ENCODE measurements around the gene KRTAP5-5. TPM values are rescaled to one million over a fixed set of nuclear protein-coding genes. Genes with fewer than 3 reads are reported as not detected.
A peak's percentile ranks its signal among the peaks of the same experiment; 100 is the strongest.
"Not testable (repeated sequence)": the region's sequence is repeated elsewhere in the genome, so short reads cannot be mapped to it uniquely, and the experiment has no call there.

Gene KRTAP5-5, protein sequence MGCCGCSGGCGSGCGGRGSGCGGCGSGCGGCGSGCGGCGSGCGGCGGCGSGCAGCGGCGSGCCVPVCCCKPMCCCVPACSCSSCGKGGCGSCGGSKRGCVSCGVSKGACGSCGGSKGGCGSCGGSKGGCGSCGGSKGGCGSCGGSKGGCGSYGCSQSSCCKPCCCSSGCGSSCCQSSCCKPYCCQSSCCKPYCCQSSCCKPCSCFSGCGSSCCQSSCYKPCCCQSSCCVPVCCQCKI
- total RNA-seq: not detected in 2 replicates

DNA sequence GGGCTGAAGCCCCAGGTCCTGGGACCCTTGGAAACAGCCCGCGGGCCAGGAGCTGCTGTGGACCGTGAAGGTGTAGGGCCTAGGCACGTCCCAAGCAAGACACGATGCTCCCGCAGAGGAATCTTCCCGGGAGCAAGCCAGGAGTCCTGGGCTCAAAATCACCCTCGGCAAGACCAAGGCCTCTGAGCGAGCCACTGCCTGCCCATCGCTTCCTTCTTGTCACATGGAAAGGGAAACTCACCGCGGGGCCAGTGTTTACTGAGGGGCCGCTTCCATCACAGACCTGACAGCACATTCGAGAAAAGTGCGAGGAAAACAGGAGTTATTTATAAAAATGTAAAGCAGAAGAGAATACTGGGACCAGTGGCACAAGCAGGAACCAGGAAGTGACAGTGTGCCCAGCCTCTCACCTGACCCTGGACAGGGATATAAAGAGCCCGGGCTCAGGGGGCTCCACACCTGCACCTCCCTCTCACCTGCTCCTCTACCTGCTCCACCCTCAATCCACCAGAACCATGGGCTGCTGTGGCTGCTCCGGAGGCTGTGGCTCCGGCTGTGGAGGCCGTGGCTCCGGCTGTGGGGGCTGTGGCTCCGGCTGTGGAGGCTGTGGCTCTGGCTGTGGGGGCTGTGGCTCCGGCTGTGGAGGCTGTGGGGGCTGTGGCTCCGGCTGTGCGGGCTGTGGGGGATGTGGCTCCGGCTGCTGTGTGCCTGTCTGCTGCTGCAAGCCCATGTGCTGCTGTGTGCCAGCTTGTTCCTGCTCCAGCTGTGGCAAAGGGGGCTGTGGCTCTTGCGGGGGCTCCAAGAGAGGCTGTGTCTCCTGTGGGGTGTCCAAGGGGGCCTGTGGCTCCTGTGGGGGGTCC is at the start of gene KRTAP5-5:
KRTAP5-5 (plus strand) TSS at position 450 of the 860 bp plus-strand sequence; CDS start at position 516, 66 bp downstream.
- DNase-seq (ENCODE audit: low read depth in 2 of 2): no peak

DNA sequence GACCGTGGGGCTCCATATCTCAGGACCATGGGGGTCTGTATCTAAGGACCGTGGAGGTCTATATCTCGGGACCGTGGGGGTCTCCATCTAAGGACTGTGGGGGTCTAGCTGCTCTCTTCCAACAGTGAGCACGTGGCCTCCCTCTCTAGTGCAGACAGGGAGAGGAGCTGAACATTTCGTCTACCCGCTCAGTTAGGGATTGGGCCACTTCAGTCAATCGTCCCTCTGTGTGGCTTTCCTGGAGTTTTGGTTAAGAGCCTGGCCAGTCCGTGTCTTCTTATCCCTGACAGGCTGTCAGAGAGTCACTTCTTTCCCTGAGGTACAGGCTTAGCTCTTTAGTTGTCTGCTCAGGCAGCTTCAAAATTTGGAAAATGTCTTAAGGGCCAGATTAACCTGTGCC is 47.6 kb upstream of the KRTAP5-5 start:
- no peak for DNase-seq (ENCODE audit: low read depth in 2 of 2)

DNA sequence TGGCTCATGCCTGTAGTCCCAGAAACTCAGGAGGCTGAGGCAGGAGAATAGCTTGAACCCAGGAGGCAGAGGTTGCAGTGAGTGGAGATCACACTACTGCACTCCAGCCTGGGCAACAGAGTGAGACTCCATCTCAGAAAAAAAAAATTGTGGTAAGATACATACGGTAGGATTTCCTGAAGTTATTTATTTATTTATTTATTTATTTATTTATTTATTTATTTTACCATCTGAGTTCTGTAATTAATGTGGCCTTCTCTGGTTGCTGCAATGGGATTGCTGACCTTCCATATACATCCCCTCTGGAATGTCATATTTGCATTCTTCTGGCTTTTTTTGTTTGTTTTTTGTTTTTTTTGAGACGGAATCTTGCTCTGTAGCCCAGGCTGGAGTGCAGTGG is 46.7 kb upstream of the KRTAP5-5 start:
- not testable (repeated sequence) for DNase-seq (ENCODE audit: low read depth in 2 of 2)

DNA sequence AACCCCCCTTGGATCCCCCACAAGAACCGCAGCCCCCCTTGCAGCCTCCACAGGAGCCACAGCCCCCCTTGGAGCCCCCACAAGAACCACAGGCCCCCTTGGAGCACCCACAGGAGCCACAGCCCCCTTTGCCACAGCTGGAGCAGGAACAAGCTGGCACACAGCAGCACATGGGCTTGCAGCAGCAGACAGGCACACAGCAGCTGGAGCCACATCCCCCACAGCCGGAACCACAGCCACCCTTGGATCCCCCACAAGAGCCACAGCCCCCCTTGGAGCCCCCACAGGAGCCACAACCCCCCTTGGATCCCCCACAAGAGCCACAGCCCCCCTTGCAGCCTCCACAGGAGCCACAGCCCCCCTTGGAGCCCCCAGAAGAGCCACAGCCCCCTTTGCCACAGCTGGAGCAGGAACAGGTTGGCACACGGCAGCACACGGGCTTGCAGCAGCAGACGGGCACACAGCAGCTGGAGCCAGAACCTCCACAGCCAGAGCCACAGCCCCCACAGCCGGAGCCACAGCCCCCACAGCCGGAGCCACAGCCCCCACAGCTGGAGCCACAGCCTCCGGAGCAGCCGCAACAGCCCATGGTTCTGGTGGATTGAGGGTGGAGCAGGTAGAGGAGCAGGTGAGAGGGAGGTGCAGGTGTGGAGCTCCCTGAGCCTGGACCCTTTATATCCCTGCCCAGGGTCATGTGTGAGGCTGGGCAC is 44.8 kb upstream of the KRTAP5-5 start, which contains the start of gene KRTAP5-1:
KRTAP5-1 (minus strand) TSS at position 623 of the 710 bp plus-strand sequence; CDS start at position 589, 34 bp downstream.
- not testable (repeated sequence) for DNase-seq (ENCODE audit: low read depth in 2 of 2)

DNA sequence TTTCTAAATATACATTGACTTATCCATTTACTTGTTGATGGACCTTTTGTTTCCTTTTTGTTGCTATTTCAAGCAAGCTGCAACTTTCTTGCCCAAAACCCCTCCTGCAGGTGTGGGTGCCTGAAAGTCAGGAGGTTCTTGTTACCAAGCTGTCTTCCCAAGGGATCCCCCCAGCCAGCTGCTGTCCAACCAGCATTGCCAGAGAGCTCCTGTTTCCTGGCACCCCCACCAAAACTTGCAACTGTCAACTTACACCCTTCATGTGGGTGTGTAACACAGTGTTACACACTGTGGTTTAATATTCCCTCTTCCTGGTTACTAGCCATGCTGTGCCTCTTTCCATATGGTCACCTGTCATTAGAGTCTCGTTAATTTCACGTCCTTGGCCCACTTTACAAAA is 42.9 kb upstream of the KRTAP5-5 start:
- DNase-seq (ENCODE audit: low read depth in 2 of 2): no peak

DNA sequence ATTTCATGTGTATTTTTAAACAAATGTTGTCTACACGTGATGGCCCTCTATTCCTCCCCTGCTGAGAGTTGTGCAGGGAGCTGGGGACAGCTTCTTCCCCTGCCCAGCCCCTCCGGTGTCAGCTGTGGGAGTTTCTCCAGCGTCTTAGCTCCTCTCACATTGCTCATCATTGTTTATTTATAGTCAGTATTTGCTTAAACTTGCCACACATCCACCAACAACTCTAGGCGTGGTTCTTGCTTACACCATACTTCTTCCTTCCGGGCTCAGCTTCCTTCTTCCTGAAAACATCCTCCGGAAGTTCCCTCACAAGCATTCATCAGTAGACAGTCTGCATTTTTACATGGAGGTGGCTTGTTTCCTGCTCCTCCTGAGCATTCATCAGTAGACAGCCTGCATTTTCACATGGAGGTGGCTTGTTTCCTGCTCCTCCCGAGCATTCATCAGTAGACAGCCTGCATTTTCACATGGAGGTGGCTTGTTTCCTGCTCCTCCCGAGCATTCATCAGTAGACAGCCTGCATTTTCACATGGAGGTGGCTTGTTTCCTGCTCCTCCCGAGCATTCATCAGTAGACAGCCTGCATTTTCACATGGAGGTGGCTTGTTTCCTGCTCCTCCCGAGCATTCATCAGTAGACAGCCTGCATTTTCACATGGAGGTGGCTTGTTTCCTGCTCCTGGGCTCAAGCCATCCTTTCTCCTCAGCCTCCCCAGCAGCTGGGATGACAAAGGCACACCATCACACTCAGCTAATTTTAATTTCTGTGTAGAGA is 40.2 kb upstream of the KRTAP5-5 start:
- DNase-seq (ENCODE audit: low read depth in 2 of 2): peak in 1 of 2 donors; percentile 31

DNA sequence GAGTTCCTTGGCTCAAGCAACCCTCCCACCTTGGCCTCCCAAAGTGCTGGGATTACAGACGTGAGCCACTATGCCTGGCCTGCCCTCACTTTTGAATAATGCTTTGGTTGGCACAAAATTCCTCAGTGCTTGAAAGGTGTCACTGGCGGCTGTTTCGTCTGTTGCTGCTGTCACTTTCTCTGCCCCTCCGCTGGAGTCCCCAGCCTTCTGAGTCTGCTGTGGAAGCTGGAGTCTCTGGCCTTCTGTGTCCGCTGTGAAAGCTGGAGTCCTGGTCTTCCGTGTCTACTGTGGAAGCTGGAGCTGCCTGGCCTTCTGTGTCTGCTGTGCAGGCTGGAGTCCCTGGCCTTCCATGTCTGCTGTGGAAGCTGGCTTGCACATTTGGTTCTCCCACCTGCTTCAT is 39.6 kb upstream of the KRTAP5-5 start:
- no peak for DNase-seq (ENCODE audit: low read depth in 2 of 2)

DNA sequence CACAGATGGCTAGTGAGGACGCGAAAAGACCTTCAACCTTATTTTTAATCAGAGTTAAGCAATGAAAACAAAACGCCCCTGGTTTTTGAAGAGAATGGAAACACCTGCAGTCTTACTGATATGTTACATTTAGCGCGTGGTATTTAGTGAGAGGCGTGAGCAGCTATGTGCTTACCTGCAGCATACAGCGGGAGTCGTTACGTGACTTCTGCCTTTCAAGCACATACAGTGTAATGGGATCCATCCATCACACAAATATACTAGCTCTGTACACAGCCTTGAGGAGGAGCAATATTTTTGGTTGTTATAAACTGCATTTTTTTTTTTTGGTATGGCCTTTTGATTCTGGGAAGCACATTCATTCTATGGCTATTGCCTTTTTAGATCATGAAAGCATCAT is 36.9 kb upstream of the KRTAP5-5 start:
- no peak for DNase-seq (ENCODE audit: low read depth in 2 of 2)

DNA sequence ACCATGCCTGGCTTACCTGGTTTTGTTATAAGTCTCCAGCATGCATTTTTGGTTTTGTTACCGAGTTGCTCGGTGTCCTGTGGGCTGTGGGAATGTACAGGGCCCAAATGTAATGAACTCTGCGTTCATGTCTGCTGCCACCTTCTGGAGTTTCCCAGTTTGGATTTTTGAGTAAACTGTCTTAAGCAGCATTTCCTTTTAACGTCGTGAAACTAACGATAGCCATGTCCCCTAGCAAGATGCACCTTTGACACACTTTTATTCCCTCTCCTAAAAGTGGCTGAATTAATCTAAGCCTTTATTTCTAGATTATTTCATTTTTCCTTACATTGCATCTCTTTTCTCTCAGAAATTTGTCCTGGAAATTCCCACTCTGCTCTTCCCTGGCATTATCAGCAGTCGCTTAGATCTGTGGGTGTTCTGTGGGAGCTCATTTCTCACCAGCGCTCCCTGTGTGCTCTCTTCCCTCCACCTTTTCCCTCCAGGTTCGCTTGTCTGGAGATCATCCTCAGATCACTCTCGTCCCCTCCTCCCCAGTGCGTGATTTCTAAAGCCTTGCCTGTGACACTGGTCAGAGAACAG is 33.5 kb upstream of the KRTAP5-5 start:
- DNase-seq (ENCODE audit: low read depth in 2 of 2): not testable (repeated sequence)

DNA sequence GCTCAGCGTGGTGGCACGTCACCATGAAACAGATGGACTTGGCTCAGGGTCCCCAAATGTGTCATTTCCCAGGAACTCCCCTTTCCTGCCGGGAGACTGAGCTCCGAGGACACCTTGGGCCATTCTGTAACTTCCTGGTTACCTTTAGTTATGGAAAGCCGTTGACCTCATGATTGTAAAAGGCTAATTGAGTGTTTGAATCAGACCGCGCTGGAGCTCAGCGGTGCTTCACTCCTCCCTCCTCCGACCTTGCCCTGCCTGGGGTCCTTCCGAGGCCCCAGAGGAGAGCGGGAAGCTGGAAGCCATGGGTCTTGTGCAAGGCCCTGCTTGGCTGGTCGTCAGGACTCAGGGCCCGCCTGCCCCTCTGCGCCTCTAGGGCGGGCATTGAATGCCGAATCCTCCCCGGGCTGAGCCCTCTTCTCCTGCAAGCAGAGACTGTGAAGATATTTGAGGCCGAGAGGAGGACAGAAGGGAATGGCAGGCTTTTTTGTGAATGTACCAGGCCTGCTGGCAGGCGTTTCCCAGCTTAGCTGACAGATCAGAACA is 32.9 kb upstream of the KRTAP5-5 start:
- peak in 1 of 2 donors; percentile 45 for DNase-seq (ENCODE audit: low read depth in 2 of 2)

DNA sequence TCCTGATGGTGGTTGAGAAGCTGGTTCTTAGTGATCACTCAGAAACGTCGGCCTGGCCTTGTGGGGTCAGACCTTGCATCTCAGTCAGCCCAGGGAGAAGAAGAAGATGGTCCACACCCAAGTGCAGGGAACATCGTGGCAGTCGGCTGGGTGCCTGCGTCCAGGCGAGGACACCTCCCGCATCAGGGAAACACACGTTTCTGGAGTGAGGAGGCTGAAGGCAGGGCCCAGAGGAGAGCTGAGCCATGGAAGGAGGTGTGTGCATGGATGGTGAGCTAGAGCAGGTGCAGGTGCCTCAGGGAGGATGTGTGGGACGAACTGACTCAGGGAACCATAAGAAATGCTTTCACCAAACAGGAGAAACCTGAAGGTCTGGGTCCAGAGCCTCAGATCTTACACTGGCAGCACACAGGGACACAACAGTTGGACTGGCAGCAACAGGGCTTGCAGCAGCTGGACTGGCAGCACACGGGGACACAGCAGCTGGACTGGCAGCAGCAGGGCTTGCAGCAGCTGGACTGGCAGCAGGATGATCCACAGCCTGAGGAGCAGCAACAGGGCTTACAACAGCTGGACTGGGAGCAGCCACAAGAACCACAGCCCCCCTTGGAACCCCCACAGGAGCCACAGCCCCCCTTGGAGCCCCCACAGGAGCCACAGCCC is 32.1 kb upstream of the KRTAP5-5 start:
- DNase-seq (ENCODE audit: low read depth in 2 of 2): no peak

DNA sequence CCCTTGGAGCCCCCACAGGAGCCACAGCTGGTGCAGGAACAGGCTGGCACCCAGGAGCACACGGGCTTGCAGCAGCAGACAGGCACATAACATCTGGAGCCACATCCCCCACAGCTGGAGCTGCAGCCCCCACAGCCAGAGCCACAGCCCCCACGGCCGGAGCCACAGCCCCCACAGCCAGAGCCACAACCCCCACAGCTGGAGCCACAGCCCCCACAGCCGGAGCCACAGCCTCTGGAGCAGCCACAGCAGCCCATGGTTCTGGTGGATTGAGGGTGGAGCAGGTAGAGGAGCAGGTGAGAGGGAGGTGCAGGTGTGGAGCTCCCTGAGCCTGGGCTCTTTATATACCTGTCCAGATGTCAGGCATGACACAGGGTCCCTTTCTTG is 31.6 kb upstream of the KRTAP5-5 start, which contains the start of gene KRTAP5-2:
KRTAP5-2 (minus strand) TSS at position 301 of the 387 bp plus-strand sequence; CDS start at position 257, 44 bp downstream.
- DNase-seq (ENCODE audit: low read depth in 2 of 2): no peak

DNA sequence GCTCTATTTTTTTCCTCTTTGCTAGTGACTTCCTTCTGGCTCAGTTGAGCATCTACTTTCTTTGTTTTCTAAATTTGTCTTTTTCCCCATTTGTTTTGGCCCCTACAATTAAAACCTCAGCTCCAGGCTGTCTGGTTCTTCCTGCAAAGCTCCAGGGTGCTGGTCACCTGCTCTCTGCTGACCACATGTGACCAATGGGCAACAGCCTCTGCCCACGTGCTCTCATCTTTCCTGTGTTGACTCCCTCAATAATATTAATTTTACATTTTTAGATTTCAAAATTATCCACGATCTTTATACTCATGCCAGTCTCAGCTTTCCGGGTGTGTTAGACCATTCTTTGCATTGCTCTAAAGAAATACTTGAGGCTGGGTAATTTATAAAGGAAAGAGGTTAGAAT is 31.2 kb upstream of the KRTAP5-5 start:
- DNase-seq (ENCODE audit: low read depth in 2 of 2): not testable (repeated sequence)

DNA sequence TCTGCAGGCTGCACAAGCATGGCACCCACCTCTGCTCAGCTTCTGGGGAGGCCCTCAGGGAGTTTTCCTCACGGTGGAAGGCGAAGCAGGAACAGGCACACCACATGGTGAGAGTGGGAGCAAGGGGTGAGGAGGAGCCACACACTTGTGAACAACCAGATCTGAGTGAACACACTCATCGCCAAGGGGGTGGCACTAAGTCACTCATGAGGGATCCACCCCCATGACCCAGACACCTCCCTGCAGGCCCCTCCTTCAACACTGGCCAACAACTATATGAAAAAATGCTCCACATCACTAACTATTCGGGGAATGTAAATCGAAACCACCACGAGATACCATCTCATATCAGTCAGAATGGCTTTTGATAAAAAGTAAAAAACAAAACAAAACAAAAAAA is 30.8 kb upstream of the KRTAP5-5 start:
- DNase-seq (ENCODE audit: low read depth in 2 of 2): no peak

DNA sequence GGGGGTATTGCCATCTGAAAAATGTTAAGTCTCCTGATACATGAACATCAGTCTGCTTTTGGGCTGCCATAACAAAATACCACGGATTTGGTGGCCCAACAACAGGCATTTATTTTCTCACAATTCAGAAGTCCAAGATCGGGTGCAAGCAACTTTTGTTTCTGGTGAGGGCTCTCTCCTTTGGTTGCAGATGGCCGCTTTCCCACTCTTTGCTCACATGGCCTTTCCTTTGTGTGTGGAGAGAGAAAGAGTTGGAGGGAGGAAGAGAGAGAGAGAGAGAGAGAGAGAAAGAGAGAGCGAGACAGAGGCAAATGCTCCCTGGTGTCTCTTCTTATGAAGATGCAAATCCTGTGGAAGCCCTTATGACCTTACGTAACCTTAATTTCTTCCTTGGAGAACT is 28.9 kb upstream of the KRTAP5-5 start:
- DNase-seq (ENCODE audit: low read depth in 2 of 2): no peak

DNA sequence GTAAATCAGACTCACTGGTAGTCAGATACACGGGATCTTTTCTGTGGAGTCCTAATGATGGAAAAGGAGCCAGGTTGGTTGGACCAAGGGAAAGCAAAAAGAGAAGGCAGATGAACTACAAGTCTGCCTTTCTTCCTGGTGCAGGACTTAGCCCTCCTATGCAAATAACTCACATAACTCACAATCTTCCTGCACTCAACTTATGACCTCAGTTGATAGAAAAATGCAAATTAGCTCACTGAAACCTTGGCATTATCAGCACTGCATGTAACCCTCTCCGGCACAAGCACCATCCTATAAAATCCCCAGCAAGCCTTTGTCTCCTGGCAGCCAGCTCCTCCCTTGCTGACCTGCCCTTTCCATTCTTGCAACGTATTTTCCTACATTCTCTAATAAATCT is 27.9 kb upstream of the KRTAP5-5 start:
- DNase-seq (ENCODE audit: low read depth in 2 of 2): not testable (repeated sequence)

DNA sequence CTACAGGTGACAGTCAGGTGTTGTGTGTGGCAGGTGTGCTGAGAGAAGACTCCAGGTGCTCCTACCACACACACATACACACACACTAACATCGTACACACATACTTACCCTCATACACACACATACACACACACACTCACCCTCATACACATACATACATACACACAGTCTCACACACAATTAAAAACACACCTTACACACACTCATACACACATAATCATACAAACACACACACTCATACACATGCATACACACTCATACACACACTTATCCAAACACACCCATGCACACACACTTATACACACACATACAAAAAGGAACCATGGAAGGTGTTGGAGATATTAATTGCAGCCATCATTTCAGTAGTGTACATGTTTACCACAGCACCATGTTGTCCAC is 25.9 kb upstream of the KRTAP5-5 start:
- DNase-seq (ENCODE audit: low read depth in 2 of 2): no peak

DNA sequence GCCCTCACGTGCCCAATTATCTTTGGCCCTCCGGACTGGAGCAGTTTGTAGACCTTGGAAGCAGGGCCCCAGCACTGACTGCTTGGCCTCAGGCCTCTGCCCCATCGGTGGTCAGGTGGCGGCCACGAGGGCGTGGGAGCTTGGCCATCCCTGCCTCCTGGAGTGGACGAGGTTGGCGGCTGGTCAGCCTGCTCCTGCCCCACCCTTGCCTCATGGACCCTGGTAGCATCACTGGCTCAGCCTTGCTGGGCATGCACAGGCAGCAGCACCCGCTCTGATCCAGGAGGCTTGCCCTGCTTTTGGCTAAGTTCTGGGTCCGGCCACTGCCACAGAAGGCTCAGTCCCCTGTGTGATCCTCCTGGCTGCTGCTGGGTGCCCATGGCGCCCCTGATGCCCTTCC is 25.4 kb upstream of the KRTAP5-5 start:
- DNase-seq (ENCODE audit: low read depth in 2 of 2): no peak

DNA sequence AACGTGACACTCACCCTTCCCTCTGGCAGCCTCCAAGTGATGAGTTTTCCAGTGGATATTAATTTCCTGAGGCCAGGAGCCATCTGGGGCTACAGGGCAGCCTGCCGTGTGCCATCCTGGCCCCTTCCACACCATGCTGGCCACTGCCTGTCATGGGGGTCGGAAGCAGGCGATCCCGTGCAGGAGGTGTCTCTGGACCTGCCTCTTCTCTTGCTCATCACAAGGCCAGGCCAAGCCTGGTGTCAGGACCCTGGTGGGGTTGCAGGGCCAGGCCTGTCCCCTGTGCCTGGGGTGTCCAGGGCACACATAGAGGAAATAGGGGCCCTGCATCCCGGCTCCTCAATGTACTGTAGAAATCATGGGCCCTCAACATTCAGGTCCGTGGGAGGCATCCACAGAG is 24.9 kb upstream of the KRTAP5-5 start:
- DNase-seq (ENCODE audit: low read depth in 2 of 2): no peak

DNA sequence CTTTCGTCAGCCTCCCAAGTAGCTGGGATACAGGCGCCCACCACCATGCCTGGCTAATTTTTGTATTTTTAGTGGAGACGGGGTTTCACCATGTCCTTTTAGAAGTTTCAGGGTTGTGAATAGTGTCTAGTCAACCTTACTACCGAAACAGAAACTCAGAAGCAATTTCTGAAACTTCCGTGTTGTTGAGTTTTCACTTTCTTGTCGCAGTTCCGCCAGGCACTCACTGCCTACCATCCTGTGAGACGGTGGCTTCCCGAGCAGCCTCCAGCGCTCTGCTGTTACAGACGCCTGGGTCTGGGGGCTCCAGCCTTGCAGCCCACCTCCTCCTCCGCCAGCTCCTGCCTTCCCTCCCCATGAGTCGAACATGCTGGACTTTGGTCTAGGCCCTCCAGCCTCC is 23.7 kb upstream of the KRTAP5-5 start:
- DNase-seq (ENCODE audit: low read depth in 2 of 2): not testable (repeated sequence)
